ENCODE measurements around the gene ORC1. TPM values are rescaled to one million over a fixed set of nuclear protein-coding genes. Genes with fewer than 3 reads are reported as not detected.

Gene ORC1
- total RNA-seq, 1 donor from 2014 or later: not detected

GRCh38 chr1:52404975-52405338 is 734 bp upstream of the ORC1 start:
- Histone ChIP-seq H3K27me3 (no peaks in the 10 kb centered on the region), H3K36me3 (peaks cover 17 to 31% of the 10 kb centered on the region in 2 donors), H3K27ac (peak overlapping the region; percentile 85 to 96), H3K4me1 (peaks cover 10 to 15% of the 10 kb centered on the region in 2 donors), H3K4me3 (peak overlapping the region; percentile 87 to 91), H3K9me3 (no peaks in the 10 kb centered on the region)
- no peak for TF ChIP-seq CTCF (IDR thresholded peaks at IDR 0.05)
- no peak for DNase-seq (ENCODE audit: low spot score in 2 of 2)
- intact Hi-C loops (cut with DNase I): loop anchor here (1.0 to 10.0 kb wide), 6 partner anchors 39 to 520 kb away; partner anchors contain the start of genes BTF3L4, CC2D1B, COA7 and ECHDC2

- intact Hi-C loops (cut with DNase I): loop anchor here (1.0 to 10.0 kb wide), 6 partner anchors 37 to 521 kb away; partner anchors contain the start of genes BTF3L4, CC2D1B, COA7 and ECHDC2
- peak overlapping the region in 1 of 2 donors; percentile 96 for H3K27ac ChIP-seq
These were observed 582 bp downstream of the ORC1 start for GRCh38 chr1:52403566-52404115.

GRCh38 chr1:52402860-52403240 is 1.4 kb downstream of the ORC1 start:
- intact Hi-C loops (cut with DNase I): loop anchor here (5.0 to 10.0 kb wide), 4 partner anchors 258 to 522 kb away; partner anchors contain the start of genes BTF3L4, COA7, ECHDC2 and SCP2

More at GRCh38 chr1:52403566-52404115, 582 bp downstream of the ORC1 start:
- peaks cover 9 to 18% of the 10 kb centered on the region in 2 donors for H3K36me3 ChIP-seq
- no peak for TF ChIP-seq CTCF (IDR thresholded peaks at IDR 0.05)
- no peaks in the 10 kb centered on the region for H3K27me3 ChIP-seq
- no peak for DNase-seq (ENCODE audit: low spot score in 2 of 2)
- H3K4me1 ChIP-seq: peaks cover 10 to 15% of the 10 kb centered on the region in 2 donors
- H3K9me3 ChIP-seq: no peaks in the 10 kb centered on the region
- peak overlapping the region; percentile 87 to 91 for H3K4me3 ChIP-seq

GRCh38 chr1:52400131-52400530 is 4.1 kb downstream of the ORC1 start:
- Histone ChIP-seq H3K4me1 (peaks cover 3 to 6% of the 10 kb centered on the region in 2 donors), H3K27ac (no peak overlapping the region), H3K9me3 (no peaks in the 10 kb centered on the region), H3K36me3 (no peaks in the 10 kb centered on the region), H3K27me3 (no peaks in the 10 kb centered on the region), H3K4me3 (no peak overlapping the region)
- no peak for TF ChIP-seq CTCF (IDR thresholded peaks at IDR 0.05)
- DNase-seq (ENCODE audit: low spot score in 2 of 2): no peak
- intact Hi-C loops (cut with DNase I): loop anchor here (5.0 to 10.0 kb wide), 4 partner anchors 255 to 525 kb away; partner anchors contain the start of genes BTF3L4, COA7, ECHDC2 and SCP2

More at GRCh38 chr1:52402860-52403240, 1.4 kb downstream of the ORC1 start:
- Histone ChIP-seq H3K4me3 (no peak overlapping the region), H3K27ac (no peak overlapping the region), H3K36me3 (peaks cover 3 to 10% of the 10 kb centered on the region in 2 donors), H3K27me3 (no peaks in the 10 kb centered on the region), H3K9me3 (no peaks in the 10 kb centered on the region), H3K4me1 (peaks cover 10 to 15% of the 10 kb centered on the region in 2 donors)
- DNase-seq (ENCODE audit: low spot score in 2 of 2): no peak
- TF ChIP-seq CTCF (IDR thresholded peaks at IDR 0.05): no peak

- Histone ChIP-seq H3K4me3 (no peak overlapping the region), H3K27ac (no peak overlapping the region), H3K4me1 (peaks cover 3 to 4% of the 10 kb centered on the region in 2 donors), H3K27me3 (no peaks in the 10 kb centered on the region), H3K9me3 (no peaks in the 10 kb centered on the region), H3K36me3 (no peaks in the 10 kb centered on the region)
- TF ChIP-seq CTCF (IDR thresholded peaks at IDR 0.05): no peak
- intact Hi-C loops (cut with DNase I): loop anchor here (5.0 to 10.0 kb wide), 4 partner anchors 255 to 525 kb away; partner anchors contain the start of genes BTF3L4, COA7, ECHDC2 and SCP2
- no peak for DNase-seq (ENCODE audit: low spot score in 2 of 2)
These were observed 4.6 kb downstream of the ORC1 start for GRCh38 chr1:52399629-52400028.
